PC-3 (cell line): ENCODE results near the gene SAMM50. TPM values are rescaled to one million over a fixed set of nuclear protein-coding genes. Genes with fewer than 3 reads are reported as not detected.

Experiments used
- ATAC-seq: fragments of 200-7000 bp; cut with Tn5 transposase; 2 replicates; pipeline ENCODE4 v1.9.1; 2020; ENCODE audit warnings: mild to moderate bottlenecking, moderate library complexity
- BruUV-seq: library from RNA; stranded (reverse); fragments of 400-500 nt; replicated peaks from 2 replicates; lab custom pipeline; 2021; lab: Mats Ljungman, UMichigan
- CTCF ChIA-PET: fragments of 300-600 bp; sonication (Branson Sonifier 250); formaldehyde crosslinking; loops from one replicate; lab custom pipeline; 2022; ENCODE audit warnings: antibody characterized with exemption; lab: Charles Lee
- POLR2A ChIA-PET: fragments of 300-600 bp; sonication (Branson Sonifier 250); formaldehyde crosslinking; loops from one replicate; lab custom pipeline; 2022; ENCODE audit warnings: antibody characterized with exemption; ENCODE audit not compliant: unreplicated experiment; lab: Charles Lee
- DNase-seq: peaks from one replicate; pipeline ENCODE4 v3.0.0-alpha.2; 2015
- H2AFZ ChIP-seq: fragments of 300-600 bp; sonication (generic); 2 replicates; pipeline ENCODE4 v1.6.0; 2016; ENCODE audit warnings: antibody characterized with exemption, low read length
- H3F3A ChIP-seq: fragments of 300-600 bp; sonication (generic); one replicate; pipeline ENCODE4 v1.6.0; 2017; ENCODE audit warnings: antibody characterized with exemption, low read length, control low read depth, mild to moderate bottlenecking; ENCODE audit not compliant: unreplicated experiment
- H3K27ac ChIP-seq: fragments of 300-600 bp; sonication (generic); 2 replicates; pipeline ENCODE4 v1.5.1; 2016; ENCODE audit warnings: mild to moderate bottlenecking, low read length
- H3K27me3 ChIP-seq: fragments of 300-600 bp; sonication (generic); 2 replicates; pipeline ENCODE4 v1.6.1; 2016; ENCODE audit warnings: low read length, mixed read lengths
- H3K36me3 ChIP-seq: fragments of 300-600 bp; sonication (generic); 2 replicates; pipeline ENCODE4 v1.6.1; 2016; ENCODE audit warnings: low read depth, mixed run types, low read length, mixed read lengths
- H3K4me1 ChIP-seq: fragments of 300-600 bp; sonication (generic); 2 replicates; pipeline ENCODE4 v1.5.1; 2016; ENCODE audit warnings: low read length; ENCODE audit not compliant: insufficient read depth
- H3K4me2 ChIP-seq: fragments of 300-600 bp; sonication (generic); 2 replicates; pipeline ENCODE4 v1.6.0; 2016; ENCODE audit warnings: low read length
- H3K4me3 ChIP-seq: fragments of 300-600 bp; sonication (generic); 2 replicates; pipeline ENCODE4 v1.5.1; 2016; ENCODE audit warnings: mild to moderate bottlenecking, low read length, mixed read lengths
- H3K79me2 ChIP-seq: fragments of 300-600 bp; sonication (generic); 2 replicates; pipeline ENCODE4 v1.6.1; 2017; ENCODE audit warnings: low read length, mixed read lengths
- H3K9ac ChIP-seq: fragments of 300-600 bp; sonication (generic); 2 replicates; pipeline ENCODE4 v1.6.0; 2016; ENCODE audit warnings: mild to moderate bottlenecking, low read length
- H3K9me2 ChIP-seq: fragments of 300-600 bp; sonication (generic); replicated peaks from 2 replicates; pipeline ENCODE4 v1.6.1; 2016; ENCODE audit warnings: mixed run types, low read length, mixed read lengths
- H3K9me3 ChIP-seq: fragments of 300-600 bp; sonication (generic); 2 replicates; pipeline ENCODE4 v1.6.1; 2016; ENCODE audit warnings: low read length, mixed read lengths
- H4K20me1 ChIP-seq: fragments of 300-600 bp; sonication (generic); 2 replicates; pipeline ENCODE4 v1.6.1; 2016; ENCODE audit warnings: low read length, mixed read lengths
- EZH2 ChIP-seq: fragments of 300-600 bp; sonication (generic); IDR thresholded peaks from one replicate; pipeline ENCODE4 v1.6.1; 2017; ENCODE audit warnings: antibody characterized with exemption, mild to moderate bottlenecking, low read length; ENCODE audit not compliant: unreplicated experiment
- EZH2phosphoT487 ChIP-seq: fragments of 300-600 bp; sonication (generic); IDR thresholded peaks from 2 replicates; pipeline ENCODE4 v1.6.1; 2018; ENCODE audit warnings: mild to moderate bottlenecking, antibody characterized with exemption, low read length, borderline replicate concordance
- intact Hi-C: fragments of 100-400 bp; cut with micrococcal nuclease; formaldehyde crosslinking; loops from 2 replicates; pipeline ENCODE4 v1.9.0; 2023
- total RNA-seq: library from RNA; depleted of rRNA; stranded (reverse); fragments of >200 nt; gene quantifications from 2 replicates; pipeline ENCODE4 v1.2.3, GENCODE V29; 2014
- TF ChIP-seq, protein P1 (sequence below): fragments of 300-600 bp; sonication (generic); conservative IDR thresholded peaks from 2 replicates; pipeline ENCODE4 v1.5.1; 2017; ENCODE audit warnings: antibody characterized with exemption, low read depth, mild to moderate bottlenecking, low read length

The SAMM50 gene
- total RNA-seq, 1 experiment from 2014 or later, result 34.5 TPM

DNA sequence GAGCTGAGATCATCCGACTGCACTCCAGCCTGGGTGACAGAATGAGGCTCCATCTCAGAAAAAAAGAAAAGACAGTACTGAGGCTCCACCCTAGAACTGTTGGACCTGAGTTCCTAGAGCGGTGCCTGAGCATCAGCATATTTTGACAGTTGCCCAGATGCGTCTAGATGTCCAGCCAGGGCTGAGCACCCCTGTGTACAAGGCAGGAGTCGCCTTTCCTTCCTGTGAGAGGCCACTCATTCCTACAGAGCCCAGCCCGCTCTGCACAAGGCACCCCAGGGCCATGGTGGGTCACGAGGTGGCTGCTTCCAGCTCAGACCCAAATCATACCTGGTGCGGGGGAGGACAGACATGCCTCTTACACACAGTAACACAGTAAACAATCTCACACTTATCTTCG, 15.9 kb downstream of the SAMM50 start:
- intact Hi-C loops, result no loop called here
- Histone ChIP-seq H3K79me2 (no peaks in the 10 kb centered on the region), H3K27ac (no peak overlapping the region), H3K9ac (no peak overlapping the region), H3K4me3 (no peak overlapping the region), H3K4me2 (no peak overlapping the region), H3K4me1 (no peaks in the 10 kb centered on the region), H3K36me3 (peaks cover 11% of the 10 kb centered on the region; the same call in 1 of the 2 replicates), H2AFZ (no peak overlapping the region), H3F3A (no peaks in the 10 kb centered on the region), H4K20me1 (no peaks in the 10 kb centered on the region), H3K9me3 (no peaks in the 10 kb centered on the region), H3K27me3 (no peaks in the 10 kb centered on the region), H3K9me2 (no peaks in the 10 kb centered on the region)
- ChIA-PET CTCF (no interaction called here), POLR2A (no interaction called here)
- no peak for TF ChIP-seq EZH2phosphoT487
- ATAC-seq, result no peak
- no TSS peak for BruUV-seq
- DNase-seq, result no peak

DNA sequence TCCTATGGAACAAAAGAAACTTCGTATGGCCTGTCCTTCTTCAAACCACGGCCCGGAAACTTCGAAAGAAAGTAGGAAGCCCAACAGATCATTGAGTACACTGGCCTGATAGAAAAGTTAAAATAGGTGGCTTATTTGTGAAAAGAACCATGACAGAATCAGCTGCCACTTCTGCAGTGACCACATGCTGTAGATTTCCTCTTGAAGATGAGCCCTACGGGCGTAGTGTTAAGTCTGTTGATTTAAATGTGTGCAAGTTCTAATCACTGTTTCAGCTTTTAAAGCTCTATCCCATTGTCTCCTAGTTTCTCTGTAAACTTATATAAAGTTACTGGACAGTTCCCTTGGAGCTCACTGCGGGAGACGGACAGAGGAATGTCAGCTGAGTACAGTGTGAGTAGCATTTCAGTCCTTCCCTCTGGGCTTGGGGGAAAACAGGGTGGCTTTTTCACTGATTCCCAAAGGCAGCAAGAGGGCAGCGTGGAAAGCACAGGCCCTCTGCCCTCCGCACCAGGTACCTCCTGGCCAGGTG, 17.8 kb downstream of the SAMM50 start:
- TF ChIP-seq EZH2 (no peak), EZH2phosphoT487 (no peak)
- TF ChIP-seq, protein P1, sequence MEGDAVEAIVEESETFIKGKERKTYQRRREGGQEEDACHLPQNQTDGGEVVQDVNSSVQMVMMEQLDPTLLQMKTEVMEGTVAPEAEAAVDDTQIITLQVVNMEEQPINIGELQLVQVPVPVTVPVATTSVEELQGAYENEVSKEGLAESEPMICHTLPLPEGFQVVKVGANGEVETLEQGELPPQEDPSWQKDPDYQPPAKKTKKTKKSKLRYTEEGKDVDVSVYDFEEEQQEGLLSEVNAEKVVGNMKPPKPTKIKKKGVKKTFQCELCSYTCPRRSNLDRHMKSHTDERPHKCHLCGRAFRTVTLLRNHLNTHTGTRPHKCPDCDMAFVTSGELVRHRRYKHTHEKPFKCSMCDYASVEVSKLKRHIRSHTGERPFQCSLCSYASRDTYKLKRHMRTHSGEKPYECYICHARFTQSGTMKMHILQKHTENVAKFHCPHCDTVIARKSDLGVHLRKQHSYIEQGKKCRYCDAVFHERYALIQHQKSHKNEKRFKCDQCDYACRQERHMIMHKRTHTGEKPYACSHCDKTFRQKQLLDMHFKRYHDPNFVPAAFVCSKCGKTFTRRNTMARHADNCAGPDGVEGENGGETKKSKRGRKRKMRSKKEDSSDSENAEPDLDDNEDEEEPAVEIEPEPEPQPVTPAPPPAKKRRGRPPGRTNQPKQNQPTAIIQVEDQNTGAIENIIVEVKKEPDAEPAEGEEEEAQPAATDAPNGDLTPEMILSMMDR, result no peak
- H3K4me2 ChIP-seq, result no peak overlapping the region
- H3K27ac ChIP-seq, result no peak overlapping the region
- POLR2A ChIA-PET, result no interaction called here
- H3K4me3 ChIP-seq, result no peak overlapping the region
- no peak for DNase-seq
- H4K20me1 ChIP-seq, result no peaks in the 10 kb centered on the region
- H3K9me2 ChIP-seq, result no peaks in the 10 kb centered on the region
- BruUV-seq, result no TSS peak
- no peaks in the 10 kb centered on the region for H3K27me3 ChIP-seq
- ATAC-seq, result no peak
- no peaks in the 10 kb centered on the region for H3K9me3 ChIP-seq
- H3K36me3 ChIP-seq, result peaks cover 11% of the 10 kb centered on the region; the same call in 1 of the 2 replicates
- H3F3A ChIP-seq, result no peaks in the 10 kb centered on the region
- no peaks in the 10 kb centered on the region for H3K4me1 ChIP-seq
- H3K79me2 ChIP-seq, result no peaks in the 10 kb centered on the region
- intact Hi-C loops, result no loop called here
- no peak overlapping the region for H2AFZ ChIP-seq
- CTCF ChIA-PET, result no interaction called here
- no peak overlapping the region for H3K9ac ChIP-seq

DNA sequence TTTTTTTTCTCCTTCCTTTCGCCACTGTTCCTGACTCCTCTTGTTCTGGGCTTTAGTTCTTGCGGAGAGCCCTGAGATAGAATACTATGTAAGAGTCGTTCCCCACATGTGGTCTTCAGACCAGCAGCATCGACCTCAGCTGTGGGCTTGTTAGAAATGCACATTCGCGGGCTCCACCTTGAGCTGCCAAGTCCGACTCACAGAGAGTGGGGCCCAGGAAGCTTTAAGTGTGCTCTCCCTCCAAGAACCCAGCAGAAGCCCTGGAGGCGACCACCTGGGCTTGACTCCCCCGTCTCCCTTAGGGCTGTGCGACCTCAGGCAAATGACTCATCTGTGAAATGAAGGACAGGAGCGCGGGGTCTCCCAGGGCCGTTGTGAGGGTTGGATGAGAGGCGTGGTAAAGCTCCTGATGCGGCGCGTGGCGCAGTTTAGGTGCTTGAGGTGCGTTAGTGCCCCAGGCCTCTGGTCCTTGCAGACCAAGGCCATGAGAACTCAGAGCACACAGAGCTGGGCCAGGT, 18.8 kb downstream of the SAMM50 start:
- DNase-seq (no peak), ATAC-seq (no peak)
- POLR2A ChIA-PET, result no interaction called here
- Histone ChIP-seq H3K9me2 (no peaks in the 10 kb centered on the region), H3K79me2 (no peaks in the 10 kb centered on the region), H3K9me3 (no peaks in the 10 kb centered on the region), H3K36me3 (peaks cover 6% of the 10 kb centered on the region; the same call in 1 of the 2 replicates), H2AFZ (no peak overlapping the region), H4K20me1 (no peaks in the 10 kb centered on the region), H3K4me1 (no peaks in the 10 kb centered on the region), H3K4me3 (no peak overlapping the region), H3K27me3 (no peaks in the 10 kb centered on the region), H3F3A (no peaks in the 10 kb centered on the region), H3K27ac (no peak overlapping the region), H3K9ac (no peak overlapping the region), H3K4me2 (no peak overlapping the region)
- intact Hi-C loops, result no loop called here
- CTCF ChIA-PET, result no interaction called here
- TF ChIP-seq, protein P1, result no peak
- TF ChIP-seq EZH2, result no peak
- no peak for TF ChIP-seq EZH2phosphoT487
- no TSS peak for BruUV-seq
